Endometrial microvascular endothelial cells (primary cell): ENCODE data around the gene ZNF618. TPM values are rescaled to one million over a fixed set of nuclear protein-coding genes. Genes with fewer than 3 reads are reported as not detected.

Experiments
- in situ Hi-C: cut with HindIII; loops from 2 replicates; pipeline ENCODE4 v1.10.0; 2017; ENCODE audit warnings: low sequenced_read_pairs, low pct_unique_long_range_greater_than_20kb; ENCODE audit errors: inconsistent ontology term
- total RNA-seq: library from RNA; depleted of rRNA; stranded (reverse); fragments of >200 nt; gene quantifications from one replicate; pipeline ENCODE4 v1.2.3, GENCODE V29; 2015; ENCODE audit errors: inconsistent ontology term

ZNF618 gene
- total RNA-seq, 1 donor from 2014 or later: 13.4 TPM

DNA sequence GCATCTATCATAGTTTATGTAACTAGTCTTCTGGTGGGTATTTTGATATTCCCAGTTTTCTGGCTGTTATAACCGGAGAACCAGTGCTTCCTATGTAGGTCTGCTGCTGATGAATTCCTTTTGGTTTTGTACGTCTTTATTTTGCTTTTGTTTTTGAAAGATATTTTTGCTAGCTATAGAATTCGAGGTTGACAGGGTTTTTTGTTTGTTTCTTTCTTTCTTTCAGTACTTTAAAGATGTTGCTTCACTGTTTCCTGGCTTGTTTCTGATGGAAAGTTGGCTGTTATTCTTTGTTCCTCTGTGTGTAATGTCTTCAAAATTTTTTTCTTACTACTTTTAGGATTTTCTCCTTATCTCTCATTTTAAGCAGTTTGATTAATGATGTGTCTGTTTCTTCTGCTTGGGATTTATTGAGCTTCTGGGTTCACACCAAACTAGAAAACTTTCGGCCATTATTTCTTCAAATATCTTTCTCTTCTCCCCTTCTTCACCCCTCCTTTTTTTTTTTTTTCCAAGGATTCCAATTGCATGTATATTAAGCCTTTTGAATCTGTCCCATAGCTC lies 27.5 kb downstream of the ZNF618 start:
- in situ Hi-C loops: no loop called here

DNA sequence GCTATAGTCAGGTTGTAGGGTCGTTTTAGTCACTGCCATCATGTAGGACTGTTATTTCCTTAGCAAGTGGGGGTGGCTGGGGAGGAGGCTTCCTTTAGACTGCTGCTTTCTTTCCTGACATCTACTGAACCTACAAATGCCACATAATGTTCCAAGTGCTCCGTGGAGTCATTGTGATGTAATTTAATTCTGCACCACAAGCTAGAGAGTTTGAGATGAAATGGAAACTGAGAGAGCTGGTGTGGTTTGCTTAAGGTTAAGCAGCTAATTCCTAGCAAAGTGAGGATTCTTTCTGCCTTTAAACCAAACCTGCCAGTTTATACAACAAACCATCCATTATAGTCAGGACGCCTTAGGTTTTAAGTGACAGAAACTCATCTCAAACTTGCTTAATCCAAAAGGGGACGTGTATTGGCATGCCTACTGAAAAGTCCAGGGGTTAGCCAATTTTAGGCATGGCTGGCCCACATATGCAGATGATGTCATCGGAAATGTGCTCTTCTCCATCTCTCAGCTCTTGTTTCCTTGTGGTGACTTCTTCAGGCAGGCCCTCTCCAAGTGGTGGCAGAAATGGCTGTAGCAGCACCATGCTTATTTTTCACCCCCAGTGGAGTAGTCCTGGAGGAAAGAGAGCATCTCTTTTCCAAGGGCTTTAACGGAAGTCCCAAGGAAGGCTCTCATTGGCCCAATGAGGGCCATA lies 30.5 kb downstream of the ZNF618 start:
- in situ Hi-C loops: no loop called here

DNA sequence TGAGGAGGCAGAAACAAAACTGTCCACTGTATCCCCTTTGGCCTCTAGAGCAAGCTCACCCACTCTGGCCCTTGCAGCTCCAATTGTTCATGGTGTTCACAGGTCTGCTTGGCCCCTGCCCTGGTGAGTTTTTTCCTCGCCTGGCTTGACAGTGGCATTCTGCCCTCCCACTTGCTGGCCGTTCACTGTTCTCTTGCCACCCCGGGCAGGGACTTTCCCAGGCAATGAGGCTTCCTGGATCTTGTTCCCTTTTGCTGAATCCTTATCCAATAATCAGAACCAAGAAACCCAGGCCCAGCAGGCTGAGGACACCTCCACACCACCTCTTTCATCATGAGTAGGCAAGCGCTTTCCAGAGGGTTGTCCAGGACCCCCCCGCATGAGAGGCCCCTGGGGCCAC lies 31.2 kb downstream of the ZNF618 start:
- in situ Hi-C loops: no loop called here

DNA sequence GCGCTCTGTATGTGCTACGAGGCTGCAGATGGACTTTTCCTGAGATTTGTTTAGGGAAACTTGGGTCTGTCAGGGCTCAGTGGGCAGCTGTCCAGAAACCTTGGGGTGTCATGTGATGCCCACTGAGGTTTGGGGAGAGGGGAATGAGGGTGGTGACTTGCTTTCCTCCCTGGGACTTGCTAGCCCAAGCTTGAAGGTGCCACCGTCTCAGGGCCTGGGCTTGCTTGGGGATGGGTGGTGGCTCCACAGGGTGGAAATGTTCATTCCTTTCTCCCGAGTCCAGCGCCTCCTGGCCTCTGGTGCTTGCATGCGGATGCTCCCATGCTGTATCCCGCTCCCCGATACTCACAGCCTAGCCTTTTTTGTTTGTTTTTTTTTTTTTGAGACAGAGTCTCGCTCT lies 33.3 kb downstream of the ZNF618 start:
- in situ Hi-C loops: no loop called here

DNA sequence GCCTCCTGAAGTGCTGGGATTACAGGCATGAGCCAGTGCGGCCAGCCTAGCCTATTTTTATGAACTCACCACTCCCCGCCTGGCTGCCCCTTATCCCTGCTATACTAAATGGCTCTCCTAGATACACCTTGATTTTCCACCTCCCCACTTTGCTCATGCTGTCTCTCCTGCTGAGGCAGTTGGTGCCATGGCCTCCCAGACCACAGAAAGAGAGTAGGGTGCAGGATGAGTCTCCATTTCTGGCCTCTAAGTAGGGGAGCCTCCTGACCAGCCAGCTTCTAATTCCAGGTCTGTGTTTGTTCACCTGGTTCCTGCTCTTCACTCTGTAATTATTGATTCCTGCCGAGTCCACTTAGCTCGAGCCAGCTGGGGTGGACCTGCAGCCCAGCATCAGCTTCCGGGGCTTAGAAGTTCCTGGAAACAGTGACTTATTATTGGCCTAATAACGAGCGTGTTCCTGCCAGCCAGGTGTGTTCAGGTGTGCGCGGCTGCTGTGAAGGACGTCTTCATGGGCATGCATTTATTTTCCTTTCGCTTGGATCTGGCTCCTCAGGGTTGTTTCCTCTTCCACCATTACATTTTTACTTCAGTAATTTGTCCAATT lies 34.0 kb downstream of the ZNF618 start:
- in situ Hi-C loops: no loop called here

DNA sequence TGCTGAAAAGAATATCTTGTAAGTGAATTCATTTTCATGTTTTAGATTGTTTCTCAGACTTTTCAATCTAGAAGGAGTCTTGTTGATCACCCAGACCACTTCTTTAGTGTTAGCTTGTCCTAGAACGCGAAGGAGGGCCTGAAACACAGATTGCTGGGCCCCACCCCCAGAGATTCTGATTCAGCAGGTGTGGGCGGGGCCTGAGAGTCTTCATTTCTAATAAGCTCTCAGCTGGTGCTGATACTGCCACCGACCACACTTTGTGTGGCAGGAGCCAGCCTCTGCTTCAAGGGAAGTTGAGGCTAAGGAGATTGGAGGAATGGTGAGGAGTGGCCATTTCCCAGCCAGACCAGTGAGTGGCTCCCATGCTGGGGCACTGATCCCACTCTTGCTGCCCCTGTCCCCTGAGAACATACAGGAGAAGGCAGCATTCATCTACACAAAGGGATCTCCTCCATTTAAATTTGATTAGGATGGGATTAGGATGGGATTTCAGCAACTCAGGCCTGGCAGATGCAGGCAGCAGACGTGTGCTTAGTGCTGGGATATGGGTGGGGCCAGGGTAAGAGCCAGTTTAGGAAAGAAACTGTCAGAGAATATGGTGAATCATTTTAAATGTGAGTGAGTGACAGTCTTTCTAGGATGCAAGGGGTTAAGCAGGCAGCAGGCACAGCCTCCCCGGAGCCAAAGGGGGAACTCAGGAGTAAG lies 35.9 kb downstream of the ZNF618 start:
- in situ Hi-C loops: no loop called here

DNA sequence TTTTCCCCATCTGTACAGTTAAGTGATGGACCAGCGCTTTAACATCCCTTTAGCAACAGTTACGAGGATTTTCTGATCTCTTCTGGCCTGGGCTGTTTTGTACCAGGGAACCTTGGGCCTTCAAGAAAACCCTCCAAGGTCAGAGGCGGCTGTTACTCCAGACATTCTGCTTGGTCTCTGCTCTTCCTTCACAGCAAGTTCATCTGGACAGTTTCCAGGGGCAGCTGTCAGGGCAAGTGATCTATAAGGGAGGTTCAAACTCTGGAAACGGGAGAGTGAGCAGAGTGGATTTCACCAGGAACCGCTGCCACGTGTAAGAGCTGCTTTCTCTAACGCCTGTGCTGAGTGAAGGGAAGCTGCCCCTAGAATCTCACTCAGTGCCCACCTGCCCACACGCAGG lies 36.7 kb downstream of the ZNF618 start:
- in situ Hi-C loops: no loop called here

DNA sequence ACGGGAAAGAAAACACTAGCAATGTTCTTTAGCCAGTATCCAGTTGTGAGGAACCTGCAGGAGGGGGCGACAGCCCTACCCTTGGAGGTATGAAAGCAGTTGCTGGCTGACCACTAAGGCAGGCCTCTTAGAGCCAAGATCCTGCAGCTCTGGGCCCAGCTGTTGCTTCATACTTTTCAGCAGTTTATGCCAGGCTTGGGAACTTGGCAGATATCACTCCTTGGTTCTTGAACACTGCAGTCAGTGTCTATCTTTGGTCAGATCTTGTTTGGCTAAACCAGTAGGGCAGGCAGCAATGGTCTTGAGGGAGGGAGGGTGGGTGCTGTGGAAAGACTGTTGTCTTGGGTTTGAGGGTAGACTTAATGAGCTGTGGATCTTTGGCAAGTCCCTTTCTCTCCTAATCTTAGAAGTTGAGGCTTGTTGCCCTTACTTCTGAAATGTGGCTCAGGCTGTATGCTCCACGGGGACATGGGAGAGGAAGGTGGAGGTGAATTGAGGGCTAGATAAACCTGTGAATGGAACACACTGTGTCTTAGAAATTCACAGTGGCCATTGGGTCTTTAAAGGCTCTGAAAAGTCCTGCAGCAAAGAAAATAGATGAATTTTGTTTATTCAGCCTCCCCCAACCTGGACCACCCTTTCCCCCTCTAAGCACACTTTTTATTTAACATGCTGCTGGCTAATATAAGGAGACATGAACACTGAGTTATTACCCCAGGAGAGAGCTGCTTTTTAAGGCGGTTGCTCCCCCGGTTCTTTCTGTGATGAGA lies 37.5 kb downstream of the ZNF618 start:
- in situ Hi-C loops: no loop called here

DNA sequence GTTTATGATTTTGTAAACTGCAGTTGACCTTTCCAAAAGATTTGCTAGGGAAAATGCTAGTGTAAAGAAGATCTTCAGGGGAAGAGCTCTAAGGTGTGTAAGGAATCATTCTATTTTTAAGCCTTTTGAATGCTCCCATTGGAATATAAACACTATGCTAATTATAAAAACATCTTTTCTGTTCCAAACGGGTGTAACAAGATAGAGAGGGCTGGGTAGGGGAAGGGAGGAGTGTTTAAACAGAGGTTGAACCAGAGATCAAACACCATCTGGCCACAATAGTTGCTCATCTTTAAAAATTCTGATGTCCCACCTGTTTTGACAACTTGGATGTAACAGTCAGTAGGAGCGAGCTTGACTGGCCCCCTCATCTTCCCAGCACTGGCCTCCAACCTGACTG lies 38.4 kb downstream of the ZNF618 start:
- in situ Hi-C loops: no loop called here

DNA sequence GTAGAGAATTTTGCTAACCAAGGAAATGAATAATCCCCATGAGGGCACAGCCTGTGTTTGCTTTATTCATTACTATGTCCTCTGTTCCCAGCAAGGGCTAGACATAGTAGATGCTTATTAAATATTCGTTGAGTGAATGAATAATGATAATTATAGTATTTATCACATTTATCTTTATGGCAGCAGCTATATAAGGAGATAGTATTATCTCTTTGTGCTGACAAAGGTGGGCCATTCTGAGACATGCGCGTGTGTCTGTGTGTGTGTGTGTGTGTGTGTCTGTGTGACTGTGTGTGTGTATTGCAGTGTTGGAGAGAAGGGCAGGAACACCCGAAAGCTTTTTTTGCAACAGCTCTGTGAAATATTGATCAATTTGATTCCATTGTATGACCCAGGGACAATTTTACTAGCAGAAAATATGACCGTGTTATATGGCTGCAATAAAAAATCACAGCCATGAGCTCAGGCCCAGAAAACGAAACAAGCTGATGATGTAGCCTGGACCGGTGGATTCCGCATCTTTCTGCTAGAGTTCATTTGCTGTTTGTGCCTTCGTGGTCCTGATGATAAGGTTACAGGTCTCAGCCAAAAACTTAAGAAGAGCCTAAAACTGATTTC lies 39.8 kb downstream of the ZNF618 start:
- in situ Hi-C loops: no loop called here

DNA sequence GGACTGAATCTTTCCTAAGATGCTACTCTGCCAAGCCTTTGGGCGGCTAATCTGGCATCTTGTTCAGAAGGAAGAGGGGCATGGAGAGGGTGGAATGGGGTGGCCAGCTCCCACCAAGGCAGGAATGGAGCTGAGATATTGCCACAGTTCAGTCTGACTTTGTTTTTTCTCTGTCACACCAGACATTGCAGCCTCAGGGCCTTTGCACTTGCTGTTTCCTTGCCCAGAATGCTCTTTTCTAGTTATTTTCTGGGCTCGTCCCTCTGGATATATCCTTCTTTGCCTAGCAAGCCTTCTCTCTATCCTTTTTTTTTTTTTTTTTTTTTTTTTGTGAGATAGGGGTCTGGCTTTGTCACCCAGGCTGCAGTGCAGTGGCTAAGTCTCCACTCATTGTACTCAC lies 40.8 kb downstream of the ZNF618 start:
- in situ Hi-C loops: no loop called here

DNA sequence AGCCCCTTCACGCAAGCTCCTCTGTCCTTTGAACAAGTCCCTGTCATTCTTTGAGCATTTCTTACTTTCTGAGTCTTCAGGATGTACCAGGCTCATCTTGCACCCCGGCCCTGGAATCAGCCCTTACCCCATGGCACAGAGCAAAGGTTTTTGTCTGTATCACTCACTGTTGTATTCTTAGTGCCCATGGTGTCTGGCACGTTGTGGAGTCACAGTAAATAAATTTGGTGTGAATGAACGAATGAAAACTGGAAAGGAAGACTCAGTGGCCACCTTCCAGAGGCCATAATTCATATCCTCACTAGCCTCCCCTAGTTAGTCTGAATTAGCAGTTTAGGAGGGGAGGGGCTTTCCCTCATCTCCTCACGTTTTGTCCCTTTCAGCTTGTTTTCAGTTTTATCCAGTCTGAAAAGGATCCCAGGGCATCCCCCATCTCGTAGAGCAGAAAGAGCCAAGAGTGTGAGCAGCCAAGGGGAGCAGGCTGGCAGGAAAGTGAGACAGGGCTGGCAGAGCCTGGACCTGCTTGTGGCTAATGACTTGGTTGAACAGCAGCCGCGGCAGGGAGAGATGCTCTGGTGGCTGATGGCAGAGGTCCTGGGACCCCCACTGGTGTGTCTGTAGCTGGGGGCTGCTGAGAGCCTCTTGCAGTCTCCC lies 42.7 kb downstream of the ZNF618 start:
- in situ Hi-C loops: no loop called here

DNA sequence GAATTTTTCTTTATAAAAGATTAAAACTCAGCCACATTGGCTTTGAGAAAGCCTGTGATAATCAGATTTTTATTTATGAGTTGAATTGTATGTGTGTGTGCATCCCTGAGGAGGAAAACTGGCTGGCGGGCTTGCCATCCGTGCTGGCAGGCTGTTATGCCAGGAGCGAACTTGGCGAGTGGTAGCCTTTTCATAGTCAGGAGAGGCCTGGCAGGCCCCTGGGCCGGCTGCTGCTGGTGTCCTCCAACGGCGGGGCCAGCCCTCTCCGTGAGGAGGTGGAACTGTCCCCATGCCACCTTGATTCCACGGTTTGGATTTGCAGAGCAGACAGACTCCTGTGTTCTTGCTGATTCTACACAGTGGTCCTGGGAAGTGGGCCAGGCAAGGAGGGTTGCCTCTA lies 43.3 kb downstream of the ZNF618 start:
- in situ Hi-C loops: no loop called here

DNA sequence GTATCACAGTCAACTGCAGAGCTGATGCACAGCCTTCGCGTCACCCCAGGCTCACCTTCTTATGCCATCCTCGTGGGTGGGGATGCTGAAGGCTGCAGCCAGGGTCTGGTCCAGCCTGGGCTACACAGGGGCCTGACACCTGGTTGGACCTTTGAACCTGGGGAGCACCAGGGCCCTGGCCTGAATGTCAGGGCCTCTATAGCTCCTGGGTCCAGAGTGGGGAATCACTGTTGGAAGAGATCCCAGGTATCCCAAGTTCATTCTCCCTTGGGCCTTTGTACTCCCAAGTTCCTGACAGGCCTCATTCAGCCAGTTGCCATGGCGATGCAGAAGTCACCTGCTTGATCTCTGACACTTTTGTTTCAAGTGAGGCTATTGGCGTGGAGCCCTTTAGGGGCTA lies 43.8 kb downstream of the ZNF618 start:
- in situ Hi-C loops: no loop called here

DNA sequence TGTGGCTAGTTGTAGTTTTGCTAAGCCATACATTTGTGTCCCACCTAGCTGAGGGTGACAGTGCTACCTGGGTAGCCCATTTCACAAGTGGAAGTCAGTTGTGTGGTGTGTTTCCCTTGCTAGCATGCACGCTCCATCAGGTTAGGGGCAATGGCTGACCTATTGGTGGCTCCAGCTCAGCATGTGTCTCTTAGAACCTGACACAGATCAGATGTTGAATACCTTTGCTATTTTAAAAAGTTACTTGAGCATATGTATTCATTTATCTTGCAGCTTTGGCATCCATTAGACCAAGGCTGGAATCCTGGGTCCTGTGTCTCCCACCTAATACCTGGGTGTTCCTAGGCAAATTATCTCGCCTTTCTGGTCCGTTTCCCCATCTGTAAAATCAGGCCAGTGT lies 44.8 kb downstream of the ZNF618 start:
- in situ Hi-C loops: no loop called here

DNA sequence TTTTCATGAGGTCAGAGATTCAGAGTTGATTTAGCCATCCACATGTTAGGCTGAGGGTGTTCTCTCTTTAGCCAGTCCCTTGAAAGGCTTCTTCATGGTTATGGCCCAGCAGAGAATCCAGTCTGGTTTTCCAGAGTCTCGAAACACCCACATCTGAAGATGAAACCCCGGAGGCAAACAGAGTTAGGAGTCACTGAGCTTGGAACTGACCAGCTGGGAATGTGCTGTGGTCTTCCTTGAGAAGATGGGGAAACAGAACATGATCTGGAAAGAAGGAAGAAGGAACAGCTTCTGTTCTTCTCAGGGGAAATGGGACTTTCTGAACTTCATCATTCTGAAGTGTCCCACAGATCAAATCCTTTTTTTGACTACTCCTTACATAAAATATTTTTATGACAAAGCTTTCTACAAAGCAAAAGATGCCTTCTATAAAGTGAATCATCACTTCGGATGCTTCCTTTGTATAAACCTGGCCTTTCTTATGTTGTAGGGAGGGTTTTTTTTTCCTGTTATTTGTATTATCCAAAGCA lies 45.4 kb downstream of the ZNF618 start:
- in situ Hi-C loops: no loop called here

DNA sequence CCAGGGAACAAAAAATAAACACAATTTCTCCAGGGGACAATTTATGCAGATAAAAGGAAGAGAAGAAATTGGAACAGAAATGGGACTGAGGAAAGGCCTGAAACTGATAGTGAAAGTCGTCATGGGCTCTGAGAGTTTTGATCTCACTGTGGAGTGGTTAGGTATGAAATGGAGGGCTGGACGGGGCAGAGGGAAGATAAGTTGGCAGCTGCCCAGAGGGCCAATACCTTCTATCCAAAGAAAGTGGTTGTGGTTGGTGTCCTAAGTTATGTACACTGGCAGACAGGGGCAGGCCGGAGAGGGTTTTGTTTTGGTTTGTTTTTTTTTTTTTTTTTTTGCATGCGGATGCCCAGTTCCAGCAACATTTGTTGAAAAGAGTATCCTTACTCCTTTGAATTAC lies 46.1 kb downstream of the ZNF618 start:
- in situ Hi-C loops: no loop called here

DNA sequence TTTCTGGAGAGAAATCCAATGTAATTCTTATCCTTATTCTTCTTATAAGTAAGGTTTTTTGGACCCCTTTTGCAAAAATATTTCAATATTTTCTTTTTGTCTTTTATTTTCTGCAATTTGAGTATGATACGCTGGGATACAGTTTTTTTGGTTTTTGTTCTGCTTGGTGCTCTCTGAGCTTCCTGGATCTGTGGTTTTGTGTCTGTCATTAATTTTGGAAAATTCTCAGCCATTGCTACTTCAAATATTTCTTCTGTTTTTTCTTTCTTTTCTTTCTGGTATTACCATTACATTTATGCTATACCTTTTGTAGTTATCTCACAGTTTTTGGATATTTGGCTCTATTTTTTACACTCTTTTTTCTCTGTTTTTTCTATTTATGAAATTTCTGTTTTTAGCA lies 50.1 kb downstream of the ZNF618 start:
- in situ Hi-C loops: no loop called here
